HFFc6 (cell line): Measurements from ENCODE around the gene PLXNA4. TPM values are rescaled to one million over a fixed set of nuclear protein-coding genes. Genes with fewer than 3 reads are reported as not detected.

Source experiments
- DNase-seq: peaks from one replicate; pipeline ENCODE4 v3.0.0-alpha.2; 2018
- H3K27ac Mint-ChIP-seq: 2 replicates; pipeline ENCODE4 v1.8.0; 2020; ENCODE audit warnings: mild to moderate bottlenecking, mixed read lengths
- H3K27me3 Mint-ChIP-seq: 2 replicates; pipeline ENCODE4 v1.8.0; 2021; ENCODE audit warnings: mild to moderate bottlenecking, moderate library complexity, mixed read lengths; ENCODE audit not compliant: insufficient read depth
- H3K36me3 Mint-ChIP-seq: 2 replicates; pipeline ENCODE4 v1.8.0; 2021; ENCODE audit warnings: low read depth, mixed read lengths
- H3K4me1 Mint-ChIP-seq: 2 replicates; pipeline ENCODE4 v1.8.0; 2020; ENCODE audit warnings: low read depth, mixed read lengths
- H3K4me3 Mint-ChIP-seq: 2 replicates; pipeline ENCODE4 v1.8.0; 2020; ENCODE audit warnings: mild to moderate bottlenecking, moderate library complexity, mixed read lengths
- H3K9me3 Mint-ChIP-seq: 2 replicates; pipeline ENCODE4 v1.8.0; 2020; ENCODE audit warnings: mild to moderate bottlenecking, mixed read lengths
- CTCF ChIP-seq: fragments of 200-600 bp; sonication (generic); IDR thresholded peaks from 2 replicates; pipeline ENCODE4 v1.5.0; 2021; ENCODE audit warnings: antibody characterized with exemption, mild to moderate bottlenecking
- total RNA-seq, 6 experiments: library from RNA; stranded (reverse); fragmentation: NEBNext Ultra II Directional; extraction: Animal tissue kit (Norgen Biotek cat#: 25700); gene quantifications; 2 replicates in 1 of 6; 3 replicates in 5 of 6; pipeline ENCODE4 v1.2.3, GENCODE V29; 2021

The PLXNA4 gene
- total RNA-seq, 6 experiments from 2014 or later, result 0.02 to 0.14 (median 0.05) TPM; not detected in 2

GRCh38 chr7:132203021-132203420 lies 373.2 kb downstream of the PLXNA4 start:
- Mint-ChIP-seq H3K4me1 (no peaks in the 10 kb centered on the region), H3K27ac (no peak overlapping the region)

GRCh38 chr7:132202541-132202940 lies 373.7 kb downstream of the PLXNA4 start:
- Mint-ChIP-seq H3K27ac (no peak overlapping the region), H3K4me1 (no peaks in the 10 kb centered on the region), H3K9me3 (no peaks in the 10 kb centered on the region), H3K36me3 (no peaks in the 10 kb centered on the region), H3K4me3 (no peak overlapping the region), H3K27me3 (peaks cover 23% of the 10 kb centered on the region)
- DNase-seq, result no peak
- no peak for TF ChIP-seq CTCF

More at GRCh38 chr7:132203021-132203420, 373.2 kb downstream of the PLXNA4 start:
- no peak overlapping the region for H3K4me3 Mint-ChIP-seq
- H3K27me3 Mint-ChIP-seq, result peaks cover 28% of the 10 kb centered on the region
- H3K36me3 Mint-ChIP-seq, result no peaks in the 10 kb centered on the region
- no peaks in the 10 kb centered on the region for H3K9me3 Mint-ChIP-seq
- no peak for TF ChIP-seq CTCF
- no peak for DNase-seq

GRCh38 chr7:132200141-132200540 lies 376.1 kb downstream of the PLXNA4 start:
- no peak for DNase-seq
- Mint-ChIP-seq H3K4me3 (no peak overlapping the region), H3K27me3 (peaks cover 18% of the 10 kb centered on the region), H3K36me3 (no peaks in the 10 kb centered on the region), H3K9me3 (no peaks in the 10 kb centered on the region), H3K4me1 (no peaks in the 10 kb centered on the region), H3K27ac (no peak overlapping the region)
- TF ChIP-seq CTCF, result no peak

GRCh38 chr7:132199626-132200025 lies 376.6 kb downstream of the PLXNA4 start:
- DNase-seq, result no peak
- TF ChIP-seq CTCF, result no peak
- Mint-ChIP-seq H3K27ac (no peak overlapping the region), H3K4me1 (no peaks in the 10 kb centered on the region), H3K36me3 (no peaks in the 10 kb centered on the region), H3K27me3 (peaks cover 18% of the 10 kb centered on the region), H3K9me3 (no peaks in the 10 kb centered on the region), H3K4me3 (no peak overlapping the region)

- Mint-ChIP-seq H3K27ac (no peak overlapping the region), H3K36me3 (no peaks in the 10 kb centered on the region), H3K4me3 (no peak overlapping the region), H3K27me3 (peaks cover 15% of the 10 kb centered on the region), H3K4me1 (no peaks in the 10 kb centered on the region), H3K9me3 (no peaks in the 10 kb centered on the region)
- TF ChIP-seq CTCF, result no peak
- DNase-seq, result no peak
Measured at GRCh38 chr7:132197772-132198171, 378.5 kb downstream of the PLXNA4 start.

- H3K27ac Mint-ChIP-seq, result no peak overlapping the region
- no peaks in the 10 kb centered on the region for H3K9me3 Mint-ChIP-seq
- H3K27me3 Mint-ChIP-seq, result peaks cover 9% of the 10 kb centered on the region; the same call in 1 of the 2 replicates
- TF ChIP-seq CTCF, result no peak
- no peaks in the 10 kb centered on the region for H3K36me3 Mint-ChIP-seq
- H3K4me1 Mint-ChIP-seq, result no peaks in the 10 kb centered on the region
- no peak for DNase-seq
- no peak overlapping the region for H3K4me3 Mint-ChIP-seq
Measured at GRCh38 chr7:132193898-132194297, 382.4 kb downstream of the PLXNA4 start.
